ENCODE data around the gene MYH7.

- no peak for TF ChIP-seq ZEB2 (tag by site-specific recombination; IDR thresholded peaks at IDR 0.05)
- no peak for TF ChIP-seq CTCF (tag by site-specific recombination; IDR thresholded peaks at IDR 0.05)
- TF ChIP-seq PATZ1 (tag by site-specific recombination; IDR thresholded peaks at IDR 0.05), result no peak
- TF ChIP-seq ZNF837 (tag by site-specific recombination; IDR thresholded peaks at IDR 0.05), result no peak
- no peak for TF ChIP-seq REST (tag by site-specific recombination; IDR thresholded peaks at IDR 0.05)
- TF ChIP-seq ZNF248 (tag by site-specific recombination; IDR thresholded peaks at IDR 0.05), result no peak
- TF ChIP-seq ZBTB1 (tag by site-specific recombination; IDR thresholded peaks at IDR 0.05), result no peak
- no peak for TF ChIP-seq ZNF660 (tag by site-specific recombination; IDR thresholded peaks at IDR 0.05)
- no peak for TF ChIP-seq ZBTB20 (tag by site-specific recombination; IDR thresholded peaks at IDR 0.05)
- TF ChIP-seq ZSCAN16 (tag by site-specific recombination; IDR thresholded peaks at IDR 0.05), result no peak
- TF ChIP-seq ZNF121 (tag by site-specific recombination; IDR thresholded peaks at IDR 0.05), result no peak
- no peak for TF ChIP-seq ZNF777 (tag by site-specific recombination; IDR thresholded peaks at IDR 0.05; ENCODE audit: borderline replicate concordance)
- no peak for TF ChIP-seq ZNF707 (tag by site-specific recombination; IDR thresholded peaks at IDR 0.05)
Observed at GRCh38 chr14:23441076-23441475, 5.6 kb upstream of the MYH7 start.

Data from HEK293 (cell line).